Measurements from ENCODE around the gene C19orf47. TPM values are rescaled to one million over a fixed set of nuclear protein-coding genes. Genes with fewer than 3 reads are reported as not detected.
A peak's percentile ranks its signal among the peaks of the same experiment; 100 is the strongest.

Gene C19orf47
- total RNA-seq, 1 experiment from 2014 or later, result 21.2 TPM

- Histone ChIP-seq H3K9me2 (ENCODE audit: insufficient read depth) (no peaks in the 10 kb centered on the region), H3K4me3 (no peak overlapping the region), H2AFZ (no peak overlapping the region), H3K36me3 (ENCODE audit: low read depth) (no peaks in the 10 kb centered on the region), H3K27ac (no peak overlapping the region), H3K27me3 (ENCODE audit: insufficient read depth, low read depth) (no peaks in the 10 kb centered on the region), H3K79me2 (ENCODE audit: low read depth) (peaks cover 47% of the 10 kb centered on the region), H4K20me1 (ENCODE audit: insufficient read depth) (peaks cover 63% of the 10 kb centered on the region), H3F3A (ENCODE audit: insufficient read depth, low read depth) (no peaks in the 10 kb centered on the region), H3K4me2 (no peak overlapping the region), H3K4me1 (replicated peaks; ENCODE audit: insufficient read depth) (no peaks in the 10 kb centered on the region), H3K9me3 (ENCODE audit: insufficient read depth, low read depth) (no peaks in the 10 kb centered on the region)
- no peak for TF ChIP-seq EZH2 (IDR thresholded peaks at IDR 0.05; ENCODE audit: low read depth)
- TF ChIP-seq CTCF (conservative IDR thresholded peaks at IDR 0.05), result no peak
- no peak for DNase-seq
- POLR2A ChIA-PET (ENCODE audit: unreplicated experiment), result no interaction called here
- BruUV-seq (replicated peaks), result no TSS peak
- CTCF ChIA-PET, result no interaction called here
- intact Hi-C loops (cut with micrococcal nuclease; ENCODE audit: unreplicated experiment), result no loop called here
These were observed 76.5 kb downstream of the C19orf47 start for GRCh38 chr19:40271706-40272105.

GRCh38 chr19:40270362-40271089, 77.7 kb downstream of the C19orf47 start:
- Histone ChIP-seq H2AFZ (no peak overlapping the region), H3K27ac (no peak overlapping the region), H3K79me2 (ENCODE audit: low read depth) (peaks cover 40% of the 10 kb centered on the region), H3K4me3 (no peak overlapping the region), H4K20me1 (ENCODE audit: insufficient read depth) (peaks cover 64% of the 10 kb centered on the region), H3K9me3 (ENCODE audit: insufficient read depth, low read depth) (no peaks in the 10 kb centered on the region), H3K4me1 (replicated peaks; ENCODE audit: insufficient read depth) (no peaks in the 10 kb centered on the region), H3F3A (ENCODE audit: insufficient read depth, low read depth) (no peaks in the 10 kb centered on the region), H3K4me2 (no peak overlapping the region), H3K9me2 (ENCODE audit: insufficient read depth) (no peaks in the 10 kb centered on the region), H3K27me3 (ENCODE audit: insufficient read depth, low read depth) (no peaks in the 10 kb centered on the region), H3K36me3 (ENCODE audit: low read depth) (no peaks in the 10 kb centered on the region)
- ChIA-PET POLR2A (ENCODE audit: unreplicated experiment) (no interaction called here), CTCF (interaction anchor here (0.5 kb wide), 1 partner anchor 1323 kb away, joined by 4 read pairs; no protein-coding TSS in a partner anchor)
- no TSS peak for BruUV-seq (replicated peaks)
- intact Hi-C loops (cut with micrococcal nuclease; ENCODE audit: unreplicated experiment), result no loop called here
- no peak for DNase-seq
- TF ChIP-seq EZH2 (IDR thresholded peaks at IDR 0.05; ENCODE audit: low read depth), result no peak
- no peak for TF ChIP-seq CTCF (conservative IDR thresholded peaks at IDR 0.05)

Small RNA genes lying within 50 kb of the gene (microRNA-seq; reads per million reads assigned to microRNA genes)
- gene MIR641 (ENCODE audit: borderline number of aligned reads, borderline replicate concordance) (32.3 reads per million, percentile 36 among the genes with 10 or more reads in this experiment), gene MIR6796 (ENCODE audit: borderline number of aligned reads, borderline replicate concordance) (not detected)

Other genes with a start within 250 kb of the C19orf47 start
- 26.9 and 29.5 TPM in 2 replicates for gene MAP3K10, start 157.0 kb downstream of the C19orf47 start, total RNA-seq (2021)
- gene TTC9B, start 130.0 kb downstream of the C19orf47 start, total RNA-seq (2021), result 0.50 and 0.59 TPM in 2 replicates
- gene CCNP, start 121.7 kb downstream of the C19orf47 start, total RNA-seq (2021), result 0.63 and 0.93 TPM in 2 replicates
- 144 and 149 TPM in 2 replicates for gene AKT2, start 63.1 kb downstream of the C19orf47 start, total RNA-seq (2021)
- gene PLD3, start 298 bp upstream of the C19orf47 start, total RNA-seq (2021), result 146 and 187 TPM in 2 replicates
- gene HIPK4, start 41.8 kb upstream of the C19orf47 start, total RNA-seq (2021), result 0.37 and 0.38 TPM in 2 replicates
- 6.6 and 9.2 TPM in 2 replicates for gene PRX, start 65.0 kb upstream of the C19orf47 start, total RNA-seq (2021)
- 7.8 and 8.5 TPM in 2 replicates for gene SERTAD1, start 77.6 kb upstream of the C19orf47 start, total RNA-seq (2021)
- 35.9 and 41.4 TPM in 2 replicates for gene SERTAD3, start 95.9 kb upstream of the C19orf47 start, total RNA-seq (2021)
- gene BLVRB, start 117.3 kb upstream of the C19orf47 start, total RNA-seq (2021), result 204 and 239 TPM in 2 replicates
- gene SPTBN4, start 118.6 kb upstream of the C19orf47 start, total RNA-seq (2021), result 0.48 and 0.85 TPM in 2 replicates
- 90.1 and 93.7 TPM in 2 replicates for gene SHKBP1, start 228.5 kb upstream of the C19orf47 start, total RNA-seq (2021)

Data from PC-9 (cell line).